ENCODE results near the gene COL8A2. TPM values are rescaled to one million over a fixed set of nuclear protein-coding genes. Genes with fewer than 3 reads are reported as not detected.

COL8A2 gene
- total RNA-seq, 2 experiments from 2014 or later: not detected

DNA sequence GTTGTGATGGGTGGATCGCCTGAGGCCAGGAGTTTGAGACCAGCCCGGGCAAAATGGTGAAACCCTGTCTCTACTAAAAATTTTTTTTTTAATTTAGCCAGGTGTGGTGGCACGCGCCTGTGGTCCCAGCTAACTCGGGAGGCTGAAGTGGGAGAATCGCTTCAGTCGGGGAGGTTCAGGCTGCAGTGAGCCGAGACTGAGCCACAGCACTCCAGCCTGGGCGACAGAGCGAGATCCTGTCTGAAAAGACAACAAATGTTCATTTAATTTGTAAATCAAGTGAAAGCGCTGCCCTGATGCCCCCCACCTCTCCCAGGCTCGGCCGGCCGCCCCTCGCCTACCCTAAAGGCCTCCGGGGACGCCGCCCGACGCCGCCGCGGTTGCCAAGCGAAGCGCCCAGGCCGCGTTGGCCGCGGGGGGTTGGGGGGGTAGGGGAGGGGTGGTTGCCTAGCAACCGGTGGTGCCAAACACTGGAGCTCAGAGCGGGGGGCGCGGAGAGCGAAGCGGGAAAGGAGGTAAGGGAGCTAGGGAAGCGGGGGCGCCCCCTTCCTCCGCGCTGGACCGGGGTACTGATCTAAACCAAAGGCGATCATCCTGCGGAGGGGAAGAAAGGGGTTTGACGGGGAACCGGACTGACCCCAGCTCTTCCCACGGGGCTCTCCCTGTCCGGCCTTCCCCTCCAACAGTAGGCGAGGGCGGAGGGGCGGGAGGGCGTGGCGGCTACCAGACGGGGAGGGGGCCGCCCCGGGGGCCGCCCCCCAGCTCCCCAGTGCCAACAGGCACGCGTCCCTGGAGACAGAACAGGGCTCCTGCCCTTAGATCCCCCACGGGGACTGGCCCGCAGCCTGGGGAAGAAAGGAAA, 41.2 kb downstream of the COL8A2 start, which contains the start of gene TEKT2:
TEKT2 (plus strand) TSS at position 460 of the 862 bp plus-strand sequence. CDS start 828 bp downstream, outside the sequence.
- ChIA-PET POLR2A (interaction anchor here (2.0 kb wide), 1 partner anchor 153 kb away, joined by 4 read pairs; the partner anchor contains the start of gene AGO3), CTCF (no interaction called here)
- Mint-ChIP-seq H3K27me3 (peaks cover 26% of the 10 kb centered on the region), H3K36me3 (ENCODE audit: low read depth) (no peaks in the 10 kb centered on the region), H3K4me1 (peaks cover 6% of the 10 kb centered on the region), H3K4me3 (no peak within 1 kb of the TSS), H3K27ac (no peak within 1 kb of the TSS), H3K9me3 (no peaks in the 10 kb centered on the region)
- DNase-seq: no peak

DNA sequence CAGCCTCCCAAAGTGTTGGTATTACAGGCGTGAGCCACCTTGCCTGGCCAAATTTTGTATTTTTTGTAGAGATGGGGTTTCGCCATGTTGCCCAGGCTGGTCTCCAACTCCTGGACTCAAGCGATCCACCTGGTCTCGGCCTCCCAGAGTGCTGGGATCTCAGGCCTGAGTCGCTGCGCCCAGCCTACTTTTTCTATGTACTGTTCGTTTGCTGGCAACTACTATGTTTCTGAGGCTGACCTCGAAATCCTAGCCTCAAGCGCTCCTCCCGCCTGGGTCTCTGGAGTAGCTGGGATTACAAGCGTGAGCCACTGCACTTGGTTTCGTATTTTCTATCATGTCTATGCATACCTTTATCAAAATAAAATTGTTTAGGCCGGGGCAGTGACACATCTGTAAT, 41.8 kb downstream of the COL8A2 start:
- Mint-ChIP-seq H3K27ac (no peak overlapping the region), H3K9me3 (no peaks in the 10 kb centered on the region), H3K27me3 (peaks cover 26% of the 10 kb centered on the region), H3K4me3 (no peak overlapping the region), H3K36me3 (ENCODE audit: low read depth) (no peaks in the 10 kb centered on the region), H3K4me1 (peaks cover 4% of the 10 kb centered on the region)
- ChIA-PET CTCF (no interaction called here), POLR2A (no interaction called here)
- no peak for DNase-seq

DNA sequence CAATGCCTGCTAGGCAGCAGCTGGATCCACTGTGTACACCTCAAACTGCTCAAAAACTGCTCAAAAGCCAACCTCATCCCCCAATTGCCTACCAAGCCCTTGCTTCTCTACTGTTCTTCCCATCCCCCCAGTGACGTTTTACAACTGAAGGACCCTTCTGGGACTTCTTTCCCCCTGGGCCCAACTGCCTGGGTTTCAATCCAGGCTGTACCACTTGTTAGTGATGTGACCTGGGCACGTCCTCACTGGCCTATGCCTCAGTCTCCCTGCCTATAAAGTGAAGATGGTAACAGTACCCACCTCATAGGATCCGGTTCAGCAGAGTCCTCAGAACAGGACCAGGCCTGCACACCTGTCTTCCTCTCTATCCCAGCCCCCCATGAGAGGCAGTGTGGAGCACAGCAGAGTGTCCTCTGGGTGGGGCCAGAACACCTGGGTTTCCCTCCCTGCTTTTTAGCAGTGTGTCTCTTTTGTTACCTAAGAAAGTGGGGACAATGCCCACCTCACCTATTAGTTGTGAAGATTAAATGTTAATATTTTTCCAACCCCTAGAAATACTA, 43.0 kb downstream of the COL8A2 start:
- H3K4me1 Mint-ChIP-seq: peaks cover 3% of the 10 kb centered on the region
- DNase-seq: no peak
- POLR2A ChIA-PET: no interaction called here
- no peaks in the 10 kb centered on the region for H3K36me3 Mint-ChIP-seq (ENCODE audit: low read depth)
- CTCF ChIA-PET: no interaction called here
- H3K9me3 Mint-ChIP-seq: no peaks in the 10 kb centered on the region
- peaks cover 26% of the 10 kb centered on the region for H3K27me3 Mint-ChIP-seq
- no peak overlapping the region for H3K27ac Mint-ChIP-seq
- no peak overlapping the region for H3K4me3 Mint-ChIP-seq

GRCh38 chr1:36080801-36081200, 44.2 kb downstream of the COL8A2 start:
- H3K27ac Mint-ChIP-seq: no peak overlapping the region
- no peaks in the 10 kb centered on the region for H3K36me3 Mint-ChIP-seq (ENCODE audit: low read depth)
- no peak overlapping the region for H3K4me3 Mint-ChIP-seq
- H3K4me1 Mint-ChIP-seq: peaks cover 3% of the 10 kb centered on the region
- peaks cover 26% of the 10 kb centered on the region for H3K27me3 Mint-ChIP-seq
- CTCF ChIA-PET: no interaction called here
- no peaks in the 10 kb centered on the region for H3K9me3 Mint-ChIP-seq
- POLR2A ChIA-PET: no interaction called here
- no peak for DNase-seq

- CTCF ChIA-PET: no interaction called here
- POLR2A ChIA-PET: no interaction called here
- Mint-ChIP-seq H3K27ac (no peak overlapping the region), H3K4me1 (peaks cover 3% of the 10 kb centered on the region), H3K4me3 (no peak overlapping the region), H3K27me3 (peaks cover 26% of the 10 kb centered on the region), H3K9me3 (no peaks in the 10 kb centered on the region), H3K36me3 (ENCODE audit: low read depth) (no peaks in the 10 kb centered on the region)
- DNase-seq: no peak
These were observed 44.8 kb downstream of the COL8A2 start for GRCh38 chr1:36080236-36080635.

DNA sequence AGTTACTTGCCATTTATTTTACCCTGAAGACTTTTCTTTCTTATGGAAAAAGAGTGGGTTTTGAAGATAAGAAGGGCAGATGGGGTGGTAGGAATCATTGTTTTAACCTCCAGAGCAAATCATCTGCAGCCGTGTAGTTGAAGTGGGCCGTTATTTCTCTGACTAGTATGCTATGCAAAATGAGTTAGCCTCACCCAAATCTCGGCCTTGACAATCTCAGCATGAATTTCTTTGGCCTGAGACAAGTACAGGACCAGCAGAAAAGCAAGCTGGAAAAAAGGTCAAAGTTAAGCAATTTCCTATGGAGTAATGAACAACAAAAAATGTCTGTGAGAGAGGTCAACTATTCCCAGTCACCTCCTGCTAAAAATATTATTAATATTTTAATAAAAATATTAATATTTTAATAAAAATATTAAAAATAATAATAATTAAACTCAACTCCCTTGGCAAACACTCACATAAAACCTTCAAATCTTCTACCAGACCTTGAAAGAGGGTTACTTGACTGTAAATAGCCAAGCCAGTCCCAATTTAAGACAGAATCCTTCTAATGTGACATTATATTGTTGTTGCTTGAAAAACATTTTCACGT, 47.9 kb downstream of the COL8A2 start:
- Mint-ChIP-seq H3K27me3 (peaks cover 14% of the 10 kb centered on the region), H3K9me3 (no peaks in the 10 kb centered on the region), H3K4me3 (no peak overlapping the region), H3K36me3 (ENCODE audit: low read depth) (no peaks in the 10 kb centered on the region), H3K4me1 (peaks cover 2% of the 10 kb centered on the region), H3K27ac (no peak overlapping the region)
- ChIA-PET POLR2A (no interaction called here), CTCF (no interaction called here)
- DNase-seq: no peak

DNA sequence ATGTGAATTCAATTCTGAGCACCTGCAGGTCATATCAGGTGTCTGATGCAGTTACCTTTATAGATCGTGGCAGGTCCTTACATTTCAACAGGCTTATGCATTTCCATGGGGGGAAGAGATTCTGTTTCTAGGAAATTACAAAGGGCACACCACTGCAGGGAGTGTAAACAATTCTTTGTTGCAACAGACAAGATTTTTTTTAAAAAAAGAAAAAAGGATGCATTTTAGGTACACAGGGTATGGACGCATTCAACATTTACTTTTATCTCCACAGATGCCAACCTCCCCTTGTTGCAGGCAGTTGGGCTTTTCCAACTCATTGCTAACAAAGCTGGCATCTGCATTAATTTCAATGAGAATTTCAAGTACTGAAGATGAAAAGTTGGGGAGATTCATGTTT, 54.7 kb downstream of the COL8A2 start:
- Mint-ChIP-seq H3K36me3 (ENCODE audit: low read depth) (no peaks in the 10 kb centered on the region), H3K9me3 (no peaks in the 10 kb centered on the region), H3K4me1 (peaks cover 2% of the 10 kb centered on the region), H3K27me3 (no peaks in the 10 kb centered on the region), H3K27ac (no peak overlapping the region), H3K4me3 (no peak overlapping the region)
- CTCF ChIA-PET: interaction anchor here (0.6 kb wide), 1 partner anchor 17 kb away, joined by 7 read pairs; no protein-coding TSS in a partner anchor
- no peak for DNase-seq
- POLR2A ChIA-PET: no interaction called here

GRCh38 chr1:36068866-36069265, 56.2 kb downstream of the COL8A2 start:
- Mint-ChIP-seq H3K4me3 (no peak overlapping the region), H3K9me3 (no peaks in the 10 kb centered on the region), H3K36me3 (ENCODE audit: low read depth) (no peaks in the 10 kb centered on the region), H3K27me3 (no peaks in the 10 kb centered on the region), H3K27ac (no peak overlapping the region), H3K4me1 (no peaks in the 10 kb centered on the region)
- DNase-seq: no peak
- CTCF ChIA-PET: interaction anchor here (1.5 kb wide), 1 partner anchor 33 kb away, joined by 5 read pairs; no protein-coding TSS in a partner anchor
- POLR2A ChIA-PET: interaction anchor here (0.7 kb wide), 1 partner anchor 11 kb away, joined by 3 read pairs; no protein-coding TSS in a partner anchor

DNA sequence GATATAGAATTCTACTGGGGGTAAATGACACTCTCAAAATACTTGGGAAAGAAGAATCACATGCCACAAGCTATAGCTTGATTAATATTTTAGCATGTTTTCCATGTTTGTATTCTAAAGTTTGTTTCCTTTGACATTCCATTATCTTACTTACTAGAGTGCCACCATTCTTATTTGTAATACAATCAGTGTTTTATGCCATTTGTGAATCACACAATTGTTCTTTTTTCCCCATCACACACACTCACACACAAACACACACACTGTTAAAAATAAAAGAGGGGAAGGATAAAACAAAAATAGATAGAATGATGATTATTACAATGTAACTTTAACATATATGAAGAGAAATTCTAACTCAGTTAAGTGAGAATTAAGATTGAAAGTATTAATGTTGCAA, 57.2 kb downstream of the COL8A2 start:
- no peak for DNase-seq
- no peaks in the 10 kb centered on the region for H3K9me3 Mint-ChIP-seq
- H3K4me1 Mint-ChIP-seq: no peaks in the 10 kb centered on the region
- no peaks in the 10 kb centered on the region for H3K27me3 Mint-ChIP-seq
- CTCF ChIA-PET: no interaction called here
- POLR2A ChIA-PET: no interaction called here
- no peak overlapping the region for H3K4me3 Mint-ChIP-seq
- no peak overlapping the region for H3K27ac Mint-ChIP-seq
- no peaks in the 10 kb centered on the region for H3K36me3 Mint-ChIP-seq (ENCODE audit: low read depth)

- Mint-ChIP-seq H3K36me3 (ENCODE audit: low read depth) (no peaks in the 10 kb centered on the region), H3K9me3 (no peaks in the 10 kb centered on the region), H3K27ac (no peak overlapping the region), H3K27me3 (no peaks in the 10 kb centered on the region), H3K4me3 (no peak overlapping the region), H3K4me1 (no peaks in the 10 kb centered on the region)
- POLR2A ChIA-PET: no interaction called here
- DNase-seq: no peak
- CTCF ChIA-PET: no interaction called here
These were observed 62.7 kb downstream of the COL8A2 start for GRCh38 chr1:36062315-36062714.

DNA sequence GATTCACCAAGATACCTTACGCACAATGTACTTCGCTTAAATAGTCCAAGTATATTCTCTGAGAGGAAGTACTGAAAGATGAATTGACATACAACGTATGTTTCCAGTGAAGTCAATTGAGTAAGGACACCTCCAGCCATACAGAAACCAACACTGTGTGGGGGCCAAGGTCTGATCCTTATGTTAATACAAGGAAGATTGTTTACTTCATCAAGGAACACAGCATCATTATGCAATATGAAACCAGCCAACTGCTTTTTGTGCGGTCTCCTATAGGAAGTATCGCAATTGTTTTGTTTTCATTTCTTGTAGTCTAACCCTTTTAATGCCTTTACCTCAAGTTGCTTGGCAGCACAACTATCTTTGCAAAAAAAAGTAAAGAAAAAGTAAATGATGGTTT, 69.3 kb downstream of the COL8A2 start:
- peaks cover 3% of the 10 kb centered on the region for H3K36me3 Mint-ChIP-seq (ENCODE audit: low read depth)
- H3K4me1 Mint-ChIP-seq: no peaks in the 10 kb centered on the region
- ChIA-PET POLR2A (no interaction called here), CTCF (no interaction called here)
- H3K27me3 Mint-ChIP-seq: no peaks in the 10 kb centered on the region
- H3K4me3 Mint-ChIP-seq: no peak overlapping the region
- H3K27ac Mint-ChIP-seq: no peak overlapping the region
- H3K9me3 Mint-ChIP-seq: no peaks in the 10 kb centered on the region
- DNase-seq: no peak

GRCh38 chr1:36053978-36054377, 71.0 kb downstream of the COL8A2 start:
- H3K4me3 Mint-ChIP-seq: no peak overlapping the region
- no peaks in the 10 kb centered on the region for H3K27me3 Mint-ChIP-seq

GRCh38 chr1:36051821-36052220, 73.2 kb downstream of the COL8A2 start:
- ChIA-PET CTCF (no interaction called here), POLR2A (no interaction called here)
- no peaks in the 10 kb centered on the region for H3K27me3 Mint-ChIP-seq
- peaks cover 31% of the 10 kb centered on the region for H3K36me3 Mint-ChIP-seq (ENCODE audit: low read depth)
- no peaks in the 10 kb centered on the region for H3K4me1 Mint-ChIP-seq
- no peaks in the 10 kb centered on the region for H3K9me3 Mint-ChIP-seq
- H3K4me3 Mint-ChIP-seq: no peak overlapping the region
- no peak for DNase-seq
- H3K27ac Mint-ChIP-seq: no peak overlapping the region

More at GRCh38 chr1:36053978-36054377, 71.0 kb downstream of the COL8A2 start:
- no peaks in the 10 kb centered on the region for H3K4me1 Mint-ChIP-seq
- no peaks in the 10 kb centered on the region for H3K9me3 Mint-ChIP-seq
- ChIA-PET CTCF (interaction anchor here (0.7 kb wide), 2 partner anchors 7 to 16 kb away, joined by 3 to 7 read pairs; no protein-coding TSS in a partner anchor), POLR2A (no interaction called here)
- DNase-seq: no peak
- peaks cover 10% of the 10 kb centered on the region for H3K36me3 Mint-ChIP-seq (ENCODE audit: low read depth)
- H3K27ac Mint-ChIP-seq: no peak overlapping the region

Data from activated CD4-positive, alpha-beta memory T cell treated with anti-CD3 and anti-CD28 coated beads, Interleukin-2, amount 10 ng/mL, durations not matched to agents 7 days and 5 days (primary cell).